ENCODE data around the gene NR5A1.

NR5A1 gene

GRCh38 chr9:124456341-124457078 is 50.7 kb downstream of the NR5A1 start:
- no peak for DNase-seq

GRCh38 chr9:124455820-124456219 is 51.4 kb downstream of the NR5A1 start:
- no peak for DNase-seq

GRCh38 chr9:124454791-124455443 is 52.3 kb downstream of the NR5A1 start:
- no peak for DNase-seq

GRCh38 chr9:124454296-124454695 is 52.9 kb downstream of the NR5A1 start:
- DNase-seq: no peak

GRCh38 chr9:124453586-124454191 is 53.5 kb downstream of the NR5A1 start:
- no peak for DNase-seq

GRCh38 chr9:124452841-124453585 is 54.2 kb downstream of the NR5A1 start:
- no peak for DNase-seq

GRCh38 chr9:124452326-124452725 is 54.9 kb downstream of the NR5A1 start:
- DNase-seq: no peak

GRCh38 chr9:124450931-124451661 is 56.1 kb downstream of the NR5A1 start:
- no peak for DNase-seq

- no peak for DNase-seq
Measured at GRCh38 chr9:124450241-124450924, 56.8 kb downstream of the NR5A1 start, which contains the start of gene ADGRD2. Gene ADGRD2, plus strand, starts transcription at chr9:124450451. Its CDS starts 1,216 bp downstream, at chr9:124451667.

GRCh38 chr9:124449381-124450151 is 57.6 kb downstream of the NR5A1 start:
- DNase-seq: no peak

- no peak for DNase-seq
Measured at GRCh38 chr9:124448019-124448418, 59.2 kb downstream of the NR5A1 start.

- no peak for DNase-seq
Measured at GRCh38 chr9:124447297-124447661, 59.9 kb downstream of the NR5A1 start.

GRCh38 chr9:124444166-124444565 is 63.0 kb downstream of the NR5A1 start:
- DNase-seq: no peak

- no peak for DNase-seq
Measured at GRCh38 chr9:124443625-124444024, 63.6 kb downstream of the NR5A1 start.

- DNase-seq: no peak
Measured at GRCh38 chr9:124442826-124443225, 64.4 kb downstream of the NR5A1 start.

- DNase-seq: no peak
Measured at GRCh38 chr9:124442379-124442778, 64.8 kb downstream of the NR5A1 start.

- DNase-seq: no peak
Measured at GRCh38 chr9:124441291-124441690, 65.9 kb downstream of the NR5A1 start.

GRCh38 chr9:124440786-124441185 is 66.4 kb downstream of the NR5A1 start:
- DNase-seq: no peak

GRCh38 chr9:124439686-124440243 is 67.4 kb downstream of the NR5A1 start:
- no peak for DNase-seq

GRCh38 chr9:124439086-124439485 is 68.1 kb downstream of the NR5A1 start:
- DNase-seq: no peak

GRCh38 chr9:124438091-124438490 is 69.1 kb downstream of the NR5A1 start:
- DNase-seq: no peak

All from stimulated activated naive CD4-positive, alpha-beta T cell treated with Interleukin-2 at 50 U/mL for 16 hours (primary cell).